ENCODE data around the gene ADGRG6.
"Not testable (repeated sequence)": the region's sequence is repeated elsewhere in the genome, so short reads cannot be mapped to it uniquely, and the experiment has no call there.

Gene ADGRG6

GRCh38 chr6:142416686-142417085, 114.9 kb downstream of the ADGRG6 start:
- no peak for TF ChIP-seq SUZ12 (IDR thresholded peaks at IDR 0.05; ENCODE audit: extremely low read depth, insufficient read depth, insufficient read length)
- H3K4me1 ChIP-seq (ENCODE audit: insufficient read depth, insufficient read length), result no peaks in the 10 kb centered on the region
- H3K4me3 ChIP-seq (ENCODE audit: insufficient read length, low read depth), result no peak overlapping the region
- H3K9me3 ChIP-seq (ENCODE audit: insufficient read depth, low read length), result no peaks in the 10 kb centered on the region
- no peaks in the 10 kb centered on the region for H3K36me3 ChIP-seq (ENCODE audit: insufficient read depth, insufficient read length, low read length)
- no peak for DNase-seq (ENCODE audit: low read depth, low spot score)
- no peaks in the 10 kb centered on the region for H3K27me3 ChIP-seq (ENCODE audit: insufficient read depth, insufficient read length)
- H3K9ac ChIP-seq (ENCODE audit: insufficient read length, low read depth), result no peak overlapping the region

DNA sequence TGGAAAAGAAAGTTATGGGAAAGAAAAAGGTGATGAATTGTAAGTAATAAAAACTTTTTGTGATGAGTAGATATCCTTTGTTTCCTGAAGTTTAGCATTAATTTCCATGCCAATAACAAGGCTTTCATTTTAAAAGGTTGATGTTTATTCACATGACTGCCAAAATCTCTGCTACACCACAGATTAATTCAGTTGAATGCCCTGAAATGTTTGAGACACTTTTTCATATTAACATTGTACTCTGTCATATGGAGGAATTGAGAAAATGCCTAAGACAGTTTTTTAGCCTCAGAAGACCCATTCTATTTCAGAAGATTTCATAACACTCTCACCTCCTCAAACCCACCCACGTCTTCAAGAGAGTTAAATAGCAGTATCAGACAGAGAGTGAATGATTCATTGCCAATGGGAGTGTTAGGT, 115.5 kb downstream of the ADGRG6 start:
- no peak overlapping the region for H3K4me3 ChIP-seq (ENCODE audit: insufficient read length, low read depth)
- no peak for DNase-seq (ENCODE audit: low read depth, low spot score)
- H3K9ac ChIP-seq (ENCODE audit: insufficient read length, low read depth), result no peak overlapping the region
- no peaks in the 10 kb centered on the region for H3K9me3 ChIP-seq (ENCODE audit: insufficient read depth, low read length)
- H3K4me1 ChIP-seq (ENCODE audit: insufficient read depth, insufficient read length), result no peaks in the 10 kb centered on the region
- no peak for TF ChIP-seq ZNF274 (IDR thresholded peaks at IDR 0.05; ENCODE audit: low read depth, low read length)
- no peak for TF ChIP-seq SUZ12 (IDR thresholded peaks at IDR 0.05; ENCODE audit: extremely low read depth, insufficient read depth, insufficient read length)
- TF ChIP-seq YY1 (IDR thresholded peaks at IDR 0.05; ENCODE audit: insufficient read depth, insufficient read length), result no peak
- no peaks in the 10 kb centered on the region for H3K27me3 ChIP-seq (ENCODE audit: insufficient read depth, insufficient read length)
- no peaks in the 10 kb centered on the region for H3K36me3 ChIP-seq (ENCODE audit: insufficient read depth, insufficient read length, low read length)

DNA sequence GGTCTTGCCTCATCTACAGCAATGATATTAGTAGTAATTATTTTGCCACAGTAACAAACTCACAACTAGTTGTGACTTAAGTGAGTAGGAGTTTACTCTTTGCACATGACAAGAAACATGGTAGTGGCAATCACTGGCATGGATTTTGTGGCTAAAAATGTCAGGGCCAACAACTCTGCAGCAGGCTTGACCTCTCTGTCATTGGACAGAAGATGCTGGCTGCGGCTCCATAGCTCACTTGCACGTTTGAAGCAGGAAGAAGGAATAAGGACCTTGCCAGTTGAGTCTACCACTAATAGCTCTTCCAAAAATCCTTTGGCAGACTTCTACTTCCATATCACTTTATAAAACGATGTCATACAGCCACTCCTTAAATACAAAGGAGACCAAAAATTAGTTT, 117.3 kb downstream of the ADGRG6 start:
- Histone ChIP-seq H3K9ac (ENCODE audit: insufficient read length, low read depth) (no peak overlapping the region), H3K4me3 (ENCODE audit: insufficient read length, low read depth) (no peak overlapping the region), H3K36me3 (ENCODE audit: insufficient read depth, insufficient read length, low read length) (no peaks in the 10 kb centered on the region), H3K27me3 (ENCODE audit: insufficient read depth, insufficient read length) (no peaks in the 10 kb centered on the region), H3K4me1 (ENCODE audit: insufficient read depth, insufficient read length) (no peaks in the 10 kb centered on the region), H3K9me3 (ENCODE audit: insufficient read depth, low read length) (no peaks in the 10 kb centered on the region)
- no peak for DNase-seq (ENCODE audit: low read depth, low spot score)
- no peak for TF ChIP-seq SUZ12 (IDR thresholded peaks at IDR 0.05; ENCODE audit: extremely low read depth, insufficient read depth, insufficient read length)
- TF ChIP-seq ZNF274 (IDR thresholded peaks at IDR 0.05; ENCODE audit: low read depth, low read length), result no peak
- TF ChIP-seq YY1 (IDR thresholded peaks at IDR 0.05; ENCODE audit: insufficient read depth, insufficient read length), result no peak

- Histone ChIP-seq H3K9me3 (ENCODE audit: insufficient read depth, low read length) (no peaks in the 10 kb centered on the region), H3K4me3 (ENCODE audit: insufficient read length, low read depth) (no peak overlapping the region), H3K4me1 (ENCODE audit: insufficient read depth, insufficient read length) (no peaks in the 10 kb centered on the region), H3K36me3 (ENCODE audit: insufficient read depth, insufficient read length, low read length) (no peaks in the 10 kb centered on the region), H3K9ac (ENCODE audit: insufficient read length, low read depth) (no peak overlapping the region), H3K27me3 (ENCODE audit: insufficient read depth, insufficient read length) (no peaks in the 10 kb centered on the region)
- no peak for DNase-seq (ENCODE audit: low read depth, low spot score)
- TF ChIP-seq YY1 (IDR thresholded peaks at IDR 0.05; ENCODE audit: insufficient read depth, insufficient read length), result no peak
- no peak for TF ChIP-seq ZNF274 (IDR thresholded peaks at IDR 0.05; ENCODE audit: low read depth, low read length)
- no peak for TF ChIP-seq SUZ12 (IDR thresholded peaks at IDR 0.05; ENCODE audit: extremely low read depth, insufficient read depth, insufficient read length)
These were observed 119.0 kb downstream of the ADGRG6 start for GRCh38 chr6:142420802-142421201.

DNA sequence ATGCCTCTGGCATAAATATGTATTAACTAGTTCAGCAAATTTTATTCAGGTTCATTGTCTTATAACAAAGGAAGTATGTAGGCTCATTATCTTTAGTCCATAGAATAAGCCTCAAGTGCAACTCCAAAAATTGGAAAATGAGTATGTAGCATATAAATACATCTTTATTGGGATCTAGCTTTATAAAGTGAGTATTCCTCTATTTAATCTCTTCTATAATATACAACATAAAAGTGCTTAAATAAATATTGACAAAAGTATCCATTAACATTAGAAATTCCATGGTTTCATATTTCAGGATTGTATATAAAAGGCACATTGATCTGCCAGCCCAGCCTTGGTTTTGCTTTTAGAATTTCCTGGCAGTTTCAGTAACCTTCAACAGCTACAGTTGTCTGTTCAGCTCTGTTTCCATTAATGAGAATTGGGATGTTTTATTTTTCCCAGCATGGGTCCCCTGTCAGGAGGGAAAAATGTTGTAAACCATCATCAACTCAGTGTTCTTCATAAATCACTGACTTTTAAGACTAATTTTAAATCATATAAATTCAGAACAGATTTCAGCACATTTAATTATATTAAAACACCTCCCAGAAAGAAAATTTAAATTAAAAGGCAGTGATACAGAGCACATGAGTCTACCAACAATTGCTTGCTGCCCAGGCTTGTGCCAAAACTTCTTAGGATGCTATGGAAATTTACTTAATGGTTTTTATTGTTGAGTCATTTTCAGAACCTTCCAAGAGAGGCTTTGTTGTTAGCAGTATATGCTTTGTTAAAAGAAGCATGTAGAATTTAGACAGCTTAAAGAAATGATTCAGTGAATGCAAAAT, 119.7 kb downstream of the ADGRG6 start:
- TF ChIP-seq ZNF274 (IDR thresholded peaks at IDR 0.05; ENCODE audit: low read depth, low read length), result no peak
- TF ChIP-seq SUZ12 (IDR thresholded peaks at IDR 0.05; ENCODE audit: extremely low read depth, insufficient read depth, insufficient read length), result no peak
- TF ChIP-seq YY1 (IDR thresholded peaks at IDR 0.05; ENCODE audit: insufficient read depth, insufficient read length), result no peak
- no peaks in the 10 kb centered on the region for H3K9me3 ChIP-seq (ENCODE audit: insufficient read depth, low read length)
- no peak for DNase-seq (ENCODE audit: low read depth, low spot score)
- no peak overlapping the region for H3K9ac ChIP-seq (ENCODE audit: insufficient read length, low read depth)
- no peaks in the 10 kb centered on the region for H3K4me1 ChIP-seq (ENCODE audit: insufficient read depth, insufficient read length)
- H3K36me3 ChIP-seq (ENCODE audit: insufficient read depth, insufficient read length, low read length), result no peaks in the 10 kb centered on the region
- no peaks in the 10 kb centered on the region for H3K27me3 ChIP-seq (ENCODE audit: insufficient read depth, insufficient read length)
- H3K4me3 ChIP-seq (ENCODE audit: insufficient read length, low read depth), result no peak overlapping the region

- not testable (repeated sequence) for H3K9ac ChIP-seq (ENCODE audit: insufficient read length, low read depth); H3K36me3 ChIP-seq (ENCODE audit: insufficient read depth, insufficient read length, low read length); H3K4me3 ChIP-seq (ENCODE audit: insufficient read length, low read depth); DNase-seq (ENCODE audit: low read depth, low spot score); H3K27me3 ChIP-seq (ENCODE audit: insufficient read depth, insufficient read length); H3K4me1 ChIP-seq (ENCODE audit: insufficient read depth, insufficient read length)
- H3K9me3 ChIP-seq (ENCODE audit: insufficient read depth, low read length), result peaks cover 12% of the 10 kb centered on the region
These were observed 124.8 kb downstream of the ADGRG6 start for GRCh38 chr6:142426444-142427132.

DNA sequence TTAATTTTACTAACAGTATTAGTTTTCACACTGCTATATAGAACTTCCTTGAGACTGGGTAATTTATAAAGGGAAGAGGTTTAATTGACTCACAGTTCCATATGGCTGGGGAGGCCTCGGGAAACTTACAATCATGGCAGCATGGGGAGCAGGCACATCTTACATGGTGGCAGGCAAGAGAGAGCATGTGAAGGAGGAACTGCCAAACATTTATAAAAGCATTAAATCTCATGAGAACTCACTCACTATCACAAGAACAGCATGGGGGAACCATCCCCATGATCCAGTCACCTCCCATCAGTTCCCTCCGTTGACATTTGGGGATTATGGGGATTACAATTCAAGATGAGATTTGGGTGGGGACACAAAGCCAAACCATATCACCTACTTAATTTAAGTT, 126.7 kb downstream of the ADGRG6 start:
- H3K4me1 ChIP-seq (ENCODE audit: insufficient read depth, insufficient read length); H3K4me3 ChIP-seq (ENCODE audit: insufficient read length, low read depth): not testable (repeated sequence)

More for the DNA sequence above, 126.7 kb downstream of the ADGRG6 start:
- not testable (repeated sequence) for H3K27me3 ChIP-seq (ENCODE audit: insufficient read depth, insufficient read length); H3K9ac ChIP-seq (ENCODE audit: insufficient read length, low read depth); DNase-seq (ENCODE audit: low read depth, low spot score); H3K36me3 ChIP-seq (ENCODE audit: insufficient read depth, insufficient read length, low read length)
- H3K9me3 ChIP-seq (ENCODE audit: insufficient read depth, low read length), result peaks cover 12% of the 10 kb centered on the region

Measured in NT2/D1 (cell line).